Large intestine (tissue), 3 donors: Measurements from ENCODE around the gene SMCO2. TPM values are rescaled to one million over a fixed set of nuclear protein-coding genes. Genes with fewer than 3 reads are reported as not detected.

Experiments used
- DNase-seq, 2 donors: peaks; one replicate each; pipeline versions ENCODE4 v3.0.0 to v3.0.0-alpha.2; 2013
- H3K27ac ChIP-seq: one replicate; pipeline ENCODE4 v1.5.1; 2013; ENCODE audit warnings: low read length
- H3K27me3 ChIP-seq: 2 replicates; pipeline ENCODE4 v1.6.1; 2013; ENCODE audit warnings: low read length; ENCODE audit not compliant: control insufficient read depth, insufficient read depth
- H3K36me3 ChIP-seq: 2 replicates; pipeline ENCODE4 v1.6.1; 2013; ENCODE audit warnings: low read length; ENCODE audit not compliant: control insufficient read depth, insufficient read depth
- H3K4me1 ChIP-seq: one replicate; pipeline ENCODE4 v1.6.1; 2013; ENCODE audit warnings: low read length; ENCODE audit not compliant: control insufficient read depth, insufficient read depth
- H3K4me3 ChIP-seq: one replicate; pipeline ENCODE4 v1.5.1; 2013; ENCODE audit warnings: low read length
- H3K9me3 ChIP-seq: one replicate; pipeline ENCODE4 v1.6.1; 2013; ENCODE audit warnings: mild to moderate bottlenecking, low read depth, low read length, moderate library complexity; ENCODE audit not compliant: control insufficient read depth
- WGBS: methylation state at CpG from one replicate; pipeline ENCODE4 v1.1.5; 2013; ENCODE audit warnings: low lambda C conversion rate; ENCODE audit not compliant: insufficient coverage; 5-methylcytosine and 5-hydroxymethylcytosine counted together
- polyA plus RNA-seq: library from polyadenylated mRNA; unstranded; fragments of 120-200 nt; gene quantifications from one replicate; pipeline ENCODE4 v1.2.1, GENCODE V29; 2013

The SMCO2 gene
- polyA plus RNA-seq, 1 donor, result 0.25 TPM

DNA sequence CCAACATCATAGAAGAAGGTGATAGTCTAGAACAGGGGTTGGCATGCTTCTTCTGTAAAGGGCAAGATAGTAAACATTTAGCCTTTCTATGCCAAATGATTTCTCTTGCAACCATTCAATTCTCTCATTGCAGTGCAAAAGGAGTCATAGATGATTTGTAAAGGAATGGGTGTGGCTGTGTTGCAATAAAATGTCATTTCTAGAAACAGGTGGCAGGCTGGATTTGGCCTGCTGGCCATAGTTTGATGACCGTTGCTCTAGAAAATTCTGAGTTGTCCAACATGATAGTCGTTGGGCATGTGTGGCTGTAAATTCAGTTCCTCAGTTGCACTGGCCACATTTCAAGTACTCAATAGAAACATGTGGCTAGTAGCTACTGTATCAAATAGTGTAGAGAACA is 21.7 kb downstream of the SMCO2 start:
- Histone ChIP-seq H3K36me3 (no peaks in the 10 kb centered on the region), H3K4me3 (no peak overlapping the region), H3K9me3 (no peaks in the 10 kb centered on the region), H3K4me1 (no peaks in the 10 kb centered on the region), H3K27ac (no peak overlapping the region), H3K27me3 (no peaks in the 10 kb centered on the region)
- DNase-seq, result no peak
- WGBS, result no CpG with 5 or more reads among the region's 2 CpGs

GRCh38 chr12:27469176-27469736 is 22.7 kb downstream of the SMCO2 start:
- H3K4me1 ChIP-seq, result no peaks in the 10 kb centered on the region
- H3K4me3 ChIP-seq, result no peak overlapping the region
- no peaks in the 10 kb centered on the region for H3K27me3 ChIP-seq
- no peak for DNase-seq
- WGBS, result no CpG with 5 or more reads among the region's 1 CpG
- no peak overlapping the region for H3K27ac ChIP-seq
- no peaks in the 10 kb centered on the region for H3K9me3 ChIP-seq
- no peaks in the 10 kb centered on the region for H3K36me3 ChIP-seq

DNA sequence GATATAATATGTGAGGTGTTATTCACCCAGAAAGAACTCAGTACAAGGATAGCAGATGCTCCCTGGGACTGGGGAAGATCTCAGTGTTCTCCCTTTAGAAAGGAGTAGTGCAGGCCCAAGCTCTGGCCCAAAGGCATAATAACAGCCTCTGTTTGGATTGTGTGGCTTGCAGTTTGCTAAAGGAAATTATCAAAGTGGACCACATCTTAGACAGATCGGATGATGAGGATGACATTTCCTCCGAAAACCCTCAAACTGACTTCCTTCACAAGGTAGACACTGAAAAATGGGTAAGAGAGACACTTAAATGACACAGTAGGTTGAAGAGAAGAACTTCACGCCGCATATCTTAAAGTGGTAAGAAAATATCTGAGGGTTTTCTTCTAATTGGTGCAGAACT is 26.1 kb downstream of the SMCO2 start:
- Histone ChIP-seq H3K27me3 (no peaks in the 10 kb centered on the region), H3K4me1 (no peaks in the 10 kb centered on the region), H3K36me3 (no peaks in the 10 kb centered on the region), H3K4me3 (no peak overlapping the region), H3K27ac (no peak overlapping the region), H3K9me3 (no peaks in the 10 kb centered on the region)
- DNase-seq, result no peak
- WGBS, result no CpG with 5 or more reads among the region's 4 CpGs

- Histone ChIP-seq H3K4me1 (no peaks in the 10 kb centered on the region), H3K9me3 (peaks cover 9% of the 10 kb centered on the region), H3K36me3 (no peaks in the 10 kb centered on the region), H3K27ac (no peak overlapping the region), H3K4me3 (no peak overlapping the region), H3K27me3 (no peaks in the 10 kb centered on the region)
- no peak for DNase-seq
- WGBS, result no CpG with 5 or more reads among the region's 3 CpGs
Measured at GRCh38 chr12:27474344-27474743, 27.8 kb downstream of the SMCO2 start.

- Histone ChIP-seq H3K4me1 (no peaks in the 10 kb centered on the region), H3K36me3 (no peaks in the 10 kb centered on the region), H3K27me3 (no peaks in the 10 kb centered on the region), H3K4me3 (no peak overlapping the region), H3K27ac (no peak overlapping the region), H3K9me3 (peaks cover 9% of the 10 kb centered on the region)
- DNase-seq, result no peak
Measured at GRCh38 chr12:27477049-27477448, 30.5 kb downstream of the SMCO2 start.

DNA sequence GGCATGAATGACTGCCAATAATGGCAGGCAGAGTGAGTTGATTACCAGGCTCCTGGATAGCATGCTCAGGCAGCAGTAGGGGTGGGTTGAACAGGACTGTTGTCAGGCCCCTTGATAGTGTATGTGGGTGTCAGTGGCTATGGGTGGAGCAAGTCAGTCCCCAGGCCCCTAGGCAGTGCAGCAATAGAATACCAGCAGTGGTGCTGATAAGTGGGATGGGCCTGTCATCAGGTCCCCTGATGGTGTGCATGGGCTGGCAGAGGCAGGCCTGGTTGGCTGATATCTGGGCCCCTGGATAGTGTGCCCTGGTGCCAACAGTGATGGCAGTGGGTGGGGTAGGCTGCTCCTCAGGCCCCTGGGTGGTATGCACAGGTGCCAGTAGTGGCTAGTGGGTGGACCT is 32.4 kb downstream of the SMCO2 start:
- DNase-seq, result no peak
- Histone ChIP-seq H3K4me3 (no peak overlapping the region), H3K36me3 (no peaks in the 10 kb centered on the region), H3K27me3 (no peaks in the 10 kb centered on the region), H3K9me3 (peaks cover 9% of the 10 kb centered on the region), H3K4me1 (no peaks in the 10 kb centered on the region), H3K27ac (no peak overlapping the region)

- DNase-seq, result no peak
- Histone ChIP-seq H3K27me3 (no peaks in the 10 kb centered on the region), H3K36me3 (no peaks in the 10 kb centered on the region), H3K4me3 (no peak overlapping the region), H3K9me3 (peaks cover 9% of the 10 kb centered on the region), H3K4me1 (no peaks in the 10 kb centered on the region), H3K27ac (no peak overlapping the region)
- no CpG with 5 or more reads among the region's 1 CpG for WGBS
Measured at GRCh38 chr12:27480016-27480415, 33.5 kb downstream of the SMCO2 start.

- Histone ChIP-seq H3K27me3 (no peaks in the 10 kb centered on the region), H3K4me1 (no peaks in the 10 kb centered on the region), H3K27ac (no peak overlapping the region), H3K4me3 (no peak overlapping the region), H3K36me3 (no peaks in the 10 kb centered on the region), H3K9me3 (no peaks in the 10 kb centered on the region)
- DNase-seq, result no peak
Measured at GRCh38 chr12:27486961-27487360, 40.4 kb downstream of the SMCO2 start.

DNA sequence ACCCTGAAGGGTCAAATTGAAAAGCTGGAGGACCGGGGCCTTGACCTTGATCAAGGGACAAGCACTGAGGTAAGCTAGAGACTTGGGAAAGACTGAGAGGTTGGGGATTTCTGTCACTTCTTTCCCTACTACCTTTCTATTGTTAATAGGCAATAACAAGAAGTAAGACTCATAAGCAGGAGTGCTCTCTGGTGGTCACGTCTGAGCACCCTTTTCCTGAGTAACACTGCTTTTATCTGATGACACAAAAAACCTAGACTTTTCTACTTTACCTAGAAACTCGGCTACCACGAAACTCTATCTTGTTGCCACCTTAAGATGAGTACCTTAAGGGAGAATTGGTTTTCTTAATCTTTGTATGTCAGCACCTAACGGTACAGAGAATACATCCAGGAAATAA is 41.9 kb downstream of the SMCO2 start:
- no peaks in the 10 kb centered on the region for H3K4me1 ChIP-seq
- H3K36me3 ChIP-seq, result no peaks in the 10 kb centered on the region
- WGBS, result 71% methylated on average over 3 of the region's 5 CpGs
- DNase-seq, result no peak
- H3K4me3 ChIP-seq, result no peak overlapping the region
- H3K27me3 ChIP-seq, result no peaks in the 10 kb centered on the region
- no peak overlapping the region for H3K27ac ChIP-seq
- no peaks in the 10 kb centered on the region for H3K9me3 ChIP-seq

- Histone ChIP-seq H3K4me1 (no peaks in the 10 kb centered on the region), H3K36me3 (no peaks in the 10 kb centered on the region), H3K27ac (no peak overlapping the region), H3K9me3 (no peaks in the 10 kb centered on the region), H3K4me3 (no peak overlapping the region), H3K27me3 (no peaks in the 10 kb centered on the region)
- DNase-seq, result no peak
- 83% methylated on average over 1 of the region's 2 CpGs for WGBS
Measured at GRCh38 chr12:27491226-27491625, 44.7 kb downstream of the SMCO2 start.

- no peaks in the 10 kb centered on the region for H3K9me3 ChIP-seq
- H3K27me3 ChIP-seq, result no peaks in the 10 kb centered on the region
- H3K36me3 ChIP-seq, result no peaks in the 10 kb centered on the region
- H3K4me1 ChIP-seq, result no peaks in the 10 kb centered on the region
- no peak overlapping the region for H3K27ac ChIP-seq
- no peak for DNase-seq
- no peak overlapping the region for H3K4me3 ChIP-seq
- WGBS, result 69% methylated on average over 3 of the region's 6 CpGs
Measured at GRCh38 chr12:27493260-27493940, 46.9 kb downstream of the SMCO2 start.
